ENCODE data around the gene DDR2. TPM values are rescaled to one million over a fixed set of nuclear protein-coding genes. Genes with fewer than 3 reads are reported as not detected.

DDR2 gene
- total and polyA plus RNA-seq, 12 donors: 15.1 to 349 (median 233) TPM

- no peak for DNase-seq
- H3K36me3 ChIP-seq (replicated peaks in 1 of 2): no peaks in the 10 kb centered on the region
- H3K27ac ChIP-seq: peak overlapping the region in 2 of 5 donors; percentile 21 to 59
- intact Hi-C loops (cut with DNase I): no loop called here
- no peaks in the 10 kb centered on the region for H3K9me3 ChIP-seq (replicated peaks in 1 of 3)
- no peak for TF ChIP-seq CTCF (IDR thresholded peaks at IDR 0.05)
- no peak for TF ChIP-seq POLR2A (IDR thresholded peaks at IDR 0.05)
- no peaks in the 10 kb centered on the region for H3K27me3 ChIP-seq
- H3K4me1 ChIP-seq (replicated peaks in 1 of 2): peaks cover 0 to 8% of the 10 kb centered on the region in 2 donors
- H3K4me3 ChIP-seq: no peak overlapping the region
- 94 to 99% (median 96%) methylated on average over 3 of the region's 3 CpGs for WGBS, 4 donors
Observed at GRCh38 chr1:162605225-162605927, 26.9 kb upstream of the DDR2 start.

- 81 to 98% (median 91%) methylated on average over 2 of the region's 2 CpGs for WGBS, 4 donors
- H3K4me1 ChIP-seq (replicated peaks in 1 of 2): peaks cover 17 to 32% of the 10 kb centered on the region in 2 donors
Observed at GRCh38 chr1:162609306-162609705, 23.0 kb upstream of the DDR2 start.

GRCh38 chr1:162612606-162613400, 19.5 kb upstream of the DDR2 start:
- Histone ChIP-seq H3K27ac (peak overlapping the region; percentile 73 to 89 (median 80)), H3K27me3 (no peaks in the 10 kb centered on the region), H3K4me1 (replicated peaks in 1 of 2) (peaks cover 17 to 23% of the 10 kb centered on the region in 2 donors), H3K9me3 (replicated peaks in 1 of 3) (peaks cover 0 to 5% (median 0%) of the 10 kb centered on the region in 3 donors), H3K36me3 (replicated peaks in 1 of 2) (no peaks in the 10 kb centered on the region), H3K4me3 (no peak overlapping the region)
- intact Hi-C loops (cut with DNase I): loop anchor here in 1 of 2 donors (10.0 kb wide), 1 partner anchor 118 kb away; the partner anchor contains the start of gene UHMK1
- no peak for TF ChIP-seq POLR2A (IDR thresholded peaks at IDR 0.05)
- WGBS, 4 donors: 39 to 48% (median 44%) methylated on average over 8 of the region's 8 CpGs
- peak in 6 of 7 donors; percentile 73 to 87 (median 82) for DNase-seq

More at GRCh38 chr1:162609306-162609705, 23.0 kb upstream of the DDR2 start:
- no peaks in the 10 kb centered on the region for H3K9me3 ChIP-seq (replicated peaks in 1 of 3)
- H3K27me3 ChIP-seq: no peaks in the 10 kb centered on the region
- TF ChIP-seq POLR2A (IDR thresholded peaks at IDR 0.05) (no peak), CTCF (IDR thresholded peaks at IDR 0.05) (no peak)
- H3K27ac ChIP-seq: no peak overlapping the region
- no peaks in the 10 kb centered on the region for H3K36me3 ChIP-seq (replicated peaks in 1 of 2)
- intact Hi-C loops (cut with DNase I): no loop called here
- H3K4me3 ChIP-seq: no peak overlapping the region
- no peak for DNase-seq

- no peak overlapping the region for H3K4me3 ChIP-seq
- H3K27me3 ChIP-seq: no peaks in the 10 kb centered on the region
- TF ChIP-seq POLR2A (IDR thresholded peaks at IDR 0.05): no peak
- TF ChIP-seq CTCF (IDR thresholded peaks at IDR 0.05): no peak
- peaks cover 17 to 22% of the 10 kb centered on the region in 2 donors for H3K4me1 ChIP-seq (replicated peaks in 1 of 2)
- peaks cover 0 to 5% (median 0%) of the 10 kb centered on the region in 3 donors for H3K9me3 ChIP-seq (replicated peaks in 1 of 3)
- H3K36me3 ChIP-seq (replicated peaks in 1 of 2): no peaks in the 10 kb centered on the region
- WGBS, 4 donors: 48 to 65% (median 50%) methylated on average over 1 of the region's 1 CpG
- no peak overlapping the region for H3K27ac ChIP-seq
- intact Hi-C loops (cut with DNase I): loop anchor here in 1 of 2 donors (10.0 kb wide), 1 partner anchor 122 kb away; the partner anchor contains the start of gene UHMK1
- no peak for DNase-seq
Observed at GRCh38 chr1:162616848-162617247, 15.4 kb upstream of the DDR2 start.
